ENCODE results near the gene DIS3L.
"Not testable (repeated sequence)": the region's sequence is repeated elsewhere in the genome, so short reads cannot be mapped to it uniquely, and the experiment has no call there.

The DIS3L gene

GRCh38 chr15:66312144-66312543 is 18.8 kb downstream of the DIS3L start:
- no peak for DNase-seq

GRCh38 chr15:66323312-66323928 is 30.1 kb downstream of the DIS3L start:
- DNase-seq = no peak

- DNase-seq = no peak
Measured at GRCh38 chr15:66326051-66326450, 32.7 kb downstream of the DIS3L start.

GRCh38 chr15:66327736-66328135 is 34.4 kb downstream of the DIS3L start:
- DNase-seq = no peak

GRCh38 chr15:66328771-66329170 is 35.4 kb downstream of the DIS3L start:
- no peak for DNase-seq

GRCh38 chr15:66348530-66348929 is 55.2 kb downstream of the DIS3L start:
- not testable (repeated sequence) for DNase-seq

GRCh38 chr15:66356077-66356358 is 62.6 kb downstream of the DIS3L start:
- DNase-seq = peak; percentile 14

- peak; percentile 80 for DNase-seq
Measured at GRCh38 chr15:66356359-66357236, 63.2 kb downstream of the DIS3L start, which contains the start of gene TIPIN. TSS of gene TIPIN (minus strand) at chr15:66356685. CDS start at chr15:66352947, 3,738 bp downstream.

GRCh38 chr15:66359740-66360139 is 66.4 kb downstream of the DIS3L start:
- DNase-seq = no peak

GRCh38 chr15:66361745-66362460 is 68.5 kb downstream of the DIS3L start:
- DNase-seq = not testable (repeated sequence)

- DNase-seq = no peak
Measured at GRCh38 chr15:66362776-66363175, 69.4 kb downstream of the DIS3L start.

- no peak for DNase-seq
Measured at GRCh38 chr15:66364944-66365528, 71.7 kb downstream of the DIS3L start.

- DNase-seq = peak; percentile 0
Measured at GRCh38 chr15:66369773-66370651, 76.6 kb downstream of the DIS3L start.

GRCh38 chr15:66374179-66374578 is 80.8 kb downstream of the DIS3L start:
- DNase-seq = no peak

GRCh38 chr15:66378814-66379430 is 85.6 kb downstream of the DIS3L start:
- DNase-seq = no peak

- DNase-seq = not testable (repeated sequence)
Measured at GRCh38 chr15:66381376-66381775, 88.0 kb downstream of the DIS3L start.
